Neural cell (in vitro differentiated cells): Measurements from ENCODE around the gene CPA1.

ENCODE experiments used
- POLR2AphosphoS5 ChIP-seq: IDR thresholded peaks from 2 replicates; pipeline ENCODE4 v1.6.1; 2012
- SMC3 ChIP-seq: fragments of 450-650 bp; conservative IDR thresholded peaks from 2 replicates; pipeline ENCODE4 v1.6.1; 2014; ENCODE audit warnings: antibody characterized with exemption, mild to moderate bottlenecking, moderate library complexity; ENCODE audit not compliant: poor library complexity
- TAF1 ChIP-seq: IDR thresholded peaks from 2 replicates; pipeline ENCODE4 v1.6.1; 2012; ENCODE audit warnings: low read depth
- TF ChIP-seq, protein P1 (sequence below): fragments of 450-650 bp; IDR thresholded peaks from 2 replicates; pipeline ENCODE4 v1.5.1; 2014; ENCODE audit warnings: antibody characterized with exemption, mild to moderate bottlenecking, moderate library complexity; ENCODE audit not compliant: poor library complexity, severe bottlenecking

DNA sequence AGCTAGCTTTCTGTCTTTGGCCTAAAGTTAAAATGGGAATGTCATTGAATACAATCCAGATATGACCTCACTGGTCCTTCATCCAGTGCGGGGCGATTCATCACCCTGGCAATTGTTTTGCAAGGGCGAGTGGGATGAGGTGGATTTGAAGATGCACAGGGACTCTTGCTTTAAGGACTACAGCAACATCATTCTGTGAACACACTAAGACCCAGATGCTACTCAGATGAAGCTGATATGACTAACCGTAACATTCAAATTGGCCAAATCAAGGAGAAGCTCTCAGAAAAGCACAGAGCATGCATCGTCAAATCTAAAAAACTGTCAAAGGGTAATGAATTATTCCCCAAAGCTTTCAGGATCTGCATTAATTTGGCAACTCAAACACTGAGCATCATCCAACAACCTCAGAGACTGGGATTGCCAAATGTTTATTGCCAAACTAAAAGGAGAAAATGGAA lies 12.8 kb downstream of the CPA1 start:
- TF ChIP-seq POLR2AphosphoS5 (no peak), SMC3 (no peak), TAF1 (no peak)
- TF ChIP-seq, protein P1, sequence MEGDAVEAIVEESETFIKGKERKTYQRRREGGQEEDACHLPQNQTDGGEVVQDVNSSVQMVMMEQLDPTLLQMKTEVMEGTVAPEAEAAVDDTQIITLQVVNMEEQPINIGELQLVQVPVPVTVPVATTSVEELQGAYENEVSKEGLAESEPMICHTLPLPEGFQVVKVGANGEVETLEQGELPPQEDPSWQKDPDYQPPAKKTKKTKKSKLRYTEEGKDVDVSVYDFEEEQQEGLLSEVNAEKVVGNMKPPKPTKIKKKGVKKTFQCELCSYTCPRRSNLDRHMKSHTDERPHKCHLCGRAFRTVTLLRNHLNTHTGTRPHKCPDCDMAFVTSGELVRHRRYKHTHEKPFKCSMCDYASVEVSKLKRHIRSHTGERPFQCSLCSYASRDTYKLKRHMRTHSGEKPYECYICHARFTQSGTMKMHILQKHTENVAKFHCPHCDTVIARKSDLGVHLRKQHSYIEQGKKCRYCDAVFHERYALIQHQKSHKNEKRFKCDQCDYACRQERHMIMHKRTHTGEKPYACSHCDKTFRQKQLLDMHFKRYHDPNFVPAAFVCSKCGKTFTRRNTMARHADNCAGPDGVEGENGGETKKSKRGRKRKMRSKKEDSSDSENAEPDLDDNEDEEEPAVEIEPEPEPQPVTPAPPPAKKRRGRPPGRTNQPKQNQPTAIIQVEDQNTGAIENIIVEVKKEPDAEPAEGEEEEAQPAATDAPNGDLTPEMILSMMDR, result no peak
